HepG2 (cell line): ENCODE results near the gene STRN3. TPM values are rescaled to one million over a fixed set of nuclear protein-coding genes. Genes with fewer than 3 reads are reported as not detected.

Experiments
- BRF2 ChIP-seq: sonication (generic); formaldehyde crosslinking; IDR thresholded peaks from 2 replicates; pipeline ENCODE4 v1.8.1; 2022; ENCODE audit warnings: mild to moderate bottlenecking, missing genetic modification reagents
- CBX5 ChIP-seq: sonication (generic); formaldehyde crosslinking; IDR thresholded peaks from 2 replicates; pipeline ENCODE4 v1.4.0; 2020; ENCODE audit warnings: missing genetic modification reagents, borderline replicate concordance
- E2F2 ChIP-seq: sonication (generic); formaldehyde crosslinking; IDR thresholded peaks from 2 replicates; pipeline ENCODE4 v1.4.0; 2020; ENCODE audit warnings: missing genetic modification reagents, borderline replicate concordance
- GTF3A ChIP-seq: sonication (generic); formaldehyde crosslinking; conservative IDR thresholded peaks from 2 replicates; pipeline ENCODE4 v1.4.0; 2020; ENCODE audit warnings: mild to moderate bottlenecking, missing genetic modification reagents
- HHEX ChIP-seq: IDR thresholded peaks from 2 replicates; pipeline ENCODE4 v1.6.1; 2016; ENCODE audit warnings: control low read depth
- HOMEZ ChIP-seq: IDR thresholded peaks from 2 replicates; pipeline ENCODE4 v1.6.1; 2016; ENCODE audit warnings: low read depth
- IRF9 ChIP-seq: sonication (generic); formaldehyde crosslinking; IDR thresholded peaks from 2 replicates; pipeline ENCODE4 v1.8.0; 2022; ENCODE audit warnings: missing genetic modification reagents, mild to moderate bottlenecking, borderline replicate concordance
- ISL2 ChIP-seq: sonication (generic); formaldehyde crosslinking; IDR thresholded peaks from 2 replicates; pipeline ENCODE4 v1.5.0; 2020; ENCODE audit warnings: missing genetic modification reagents
- KLF15 ChIP-seq: sonication (generic); formaldehyde crosslinking; IDR thresholded peaks from 2 replicates; pipeline ENCODE4 v1.8.1; 2023; ENCODE audit warnings: borderline replicate concordance, mild to moderate bottlenecking, inconsistent platforms, missing genetic modification reagents, mixed read lengths
- PLRG1 ChIP-seq: fragments of 450-650 bp; conservative IDR thresholded peaks from 2 replicates; pipeline ENCODE4 v1.6.1; 2016
- PRDM4 ChIP-seq: sonication (generic); formaldehyde crosslinking; IDR thresholded peaks from 2 replicates; pipeline ENCODE4 v1.9.0; 2021; ENCODE audit warnings: missing genetic modification reagents, borderline replicate concordance
- RBFOX2 ChIP-seq: fragments of 200-400 bp; formaldehyde crosslinking; IDR thresholded peaks from 2 replicates; pipeline ENCODE4 v1.6.1; 2017; ENCODE audit warnings: low read depth, mild to moderate bottlenecking, low read length
- RCOR2 ChIP-seq: IDR thresholded peaks from 2 replicates; pipeline ENCODE4 v1.6.1; 2016; ENCODE audit warnings: missing biosample characterization, missing genetic modification reagents
- SRSF1 ChIP-seq: fragments of 200-400 bp; formaldehyde crosslinking; optimal IDR thresholded peaks from 2 replicates; pipeline ENCODE3; 2017; ENCODE audit warnings: mild to moderate bottlenecking, low read depth, low read length, moderate library complexity
- SSRP1 ChIP-seq: IDR thresholded peaks from 2 replicates; pipeline ENCODE4 v1.6.1; 2016; ENCODE audit warnings: control low read depth
- TERF1 ChIP-seq: sonication (generic); formaldehyde crosslinking; IDR thresholded peaks from 2 replicates; pipeline ENCODE4 v1.8.0; 2022; ENCODE audit warnings: mild to moderate bottlenecking, missing genetic modification reagents, moderate library complexity
- ZFP36L2 ChIP-seq: sonication (generic); formaldehyde crosslinking; IDR thresholded peaks from 2 replicates; pipeline ENCODE4 v1.4.0; 2020; ENCODE audit warnings: missing genetic modification reagents
- ZNF33A ChIP-seq: sonication (generic); formaldehyde crosslinking; IDR thresholded peaks from 2 replicates; pipeline ENCODE4 v1.5.1; 2020; ENCODE audit warnings: missing genetic modification reagents, mild to moderate bottlenecking, moderate library complexity, borderline replicate concordance
- ZNF432 ChIP-seq: sonication (generic); formaldehyde crosslinking; IDR thresholded peaks from 2 replicates; pipeline ENCODE4 v1.5.0; 2020; ENCODE audit warnings: missing genetic modification reagents, mild to moderate bottlenecking, borderline replicate concordance
- ZNF484 ChIP-seq: sonication (generic); formaldehyde crosslinking; IDR thresholded peaks from 2 replicates; pipeline ENCODE4 v1.5.1; 2020; ENCODE audit warnings: mild to moderate bottlenecking, low read depth, missing genetic modification reagents, borderline replicate concordance
- ZNF557 ChIP-seq: sonication (generic); formaldehyde crosslinking; IDR thresholded peaks from 2 replicates; pipeline ENCODE4 v1.4.0; 2020; ENCODE audit warnings: missing genetic modification reagents
- ZNF775 ChIP-seq: sonication (generic); formaldehyde crosslinking; IDR thresholded peaks from 2 replicates; pipeline ENCODE4 v1.4.0; 2020; ENCODE audit warnings: missing genetic modification reagents, mild to moderate bottlenecking, moderate library complexity, borderline replicate concordance
- polyA plus RNA-seq, 8 experiments: library from polyadenylated mRNA; depleted of rRNA in 3 of 8; stranded (reverse) in 7 of 8; unstranded in 1 of 8; fragments of >200 nt; fragmentation: Illumina TruSeq in 4 of 8; extraction: Trizol in 4 of 8; gene quantifications; 2 replicates each; pipeline versions ENCODE4 v1.2.1 to v1.2.3, GENCODE V29; 2011 to 2016; ENCODE audit warnings: low read depth in 4 of 8, missing spikeins in 1 of 8, mixed read lengths in 1 of 8; ENCODE audit not compliant: insufficient read depth in 1 of 8
- total RNA-seq, 5 experiments: library from RNA; depleted of rRNA; stranded (reverse); fragments of >200 nt; fragmentation: Illumina TruSeq; extraction: Trizol; gene quantifications; 2 replicates each; pipeline ENCODE4 v1.2.3, GENCODE V29; 2016; ENCODE audit warnings: low read depth in 1 of 5

STRN3 gene
- total and polyA plus RNA-seq, 2 of the 13 experiments (the other 11 are each of a cell fraction or from before 2014, with no cell fraction given), result 49.4 to 123 TPM

- TF ChIP-seq BRF2 (CRISPR knock-in tag) (no peak), ZNF557 (no peak), RBFOX2 (no peak), PLRG1 (no peak), ZNF775 (CRISPR knock-in tag) (no peak), RCOR2 (CRISPR knock-in tag) (peak; percentile 50; the same call in 1 of the 2 replicates), ZNF432 (CRISPR knock-in tag) (no peak), HHEX (CRISPR knock-in tag) (no peak), KLF15 (no peak), E2F2 (CRISPR knock-in tag) (no peak), HOMEZ (CRISPR knock-in tag) (no peak), PRDM4 (CRISPR knock-in tag) (no peak), GTF3A (CRISPR knock-in tag) (no peak), IRF9 (CRISPR knock-in tag) (no peak), TERF1 (CRISPR knock-in tag) (no peak), ZFP36L2 (CRISPR knock-in tag) (no peak), SRSF1 (no peak), ISL2 (CRISPR knock-in tag) (peak; percentile 61; the same call in 1 of the 2 replicates), CBX5 (peak; percentile 66; the same call in 1 of the 2 replicates), ZNF484 (CRISPR knock-in tag) (no peak), ZNF33A (no peak), SSRP1 (CRISPR knock-in tag) (no peak)
Measured at GRCh38 chr14:31037709-31038221, 11.6 kb upstream of the STRN3 start (continued).
